Spinal cord (tissue), 10 donors: ENCODE results near the gene CLEC4D. TPM values are rescaled to one million over a fixed set of nuclear protein-coding genes. Genes with fewer than 3 reads are reported as not detected.
"Not testable (repeated sequence)": the region's sequence is repeated elsewhere in the genome, so short reads cannot be mapped to it uniquely, and the experiment has no call there.

Source experiments
- DNase-seq, 6 donors: peaks; one replicate each; pipeline versions ENCODE4 v3.0.0 to v3.0.0-alpha.2; 2013 to 2015; ENCODE audit warnings: low spot score in 6 of 6, low read depth in 4 of 6
- H3K27ac ChIP-seq: one replicate; pipeline ENCODE4 v1.5.1; 2013; ENCODE audit warnings: low read depth, low read length, control low read depth
- H3K27me3 ChIP-seq: one replicate; pipeline ENCODE4 v1.6.1; 2013; ENCODE audit warnings: low read length; ENCODE audit not compliant: control insufficient read depth, insufficient read depth
- H3K36me3 ChIP-seq: one replicate; pipeline ENCODE4 v1.6.1; 2013; ENCODE audit warnings: low read length; ENCODE audit not compliant: control insufficient read depth, insufficient read depth
- H3K4me1 ChIP-seq: one replicate; pipeline ENCODE4 v1.6.1; 2013; ENCODE audit warnings: low read length; ENCODE audit not compliant: control insufficient read depth, insufficient read depth
- H3K4me3 ChIP-seq: one replicate; pipeline ENCODE4 v1.5.1; 2013; ENCODE audit warnings: low read depth, low read length, control low read depth
- H3K9me3 ChIP-seq: one replicate; pipeline ENCODE4 v1.6.1; 2013; ENCODE audit warnings: low read length; ENCODE audit not compliant: control insufficient read depth, insufficient read depth
- WGBS: methylation state at CpG from one replicate; pipeline ENCODE4 v1.1.5; 2013; ENCODE audit warnings: missing lambda C conversion rate; ENCODE audit not compliant: insufficient coverage; 5-methylcytosine and 5-hydroxymethylcytosine counted together
- polyA plus RNA-seq, 2 donors: library from polyadenylated mRNA; unstranded; fragments of 120-200 nt; gene quantifications; one replicate each; pipeline ENCODE4 v1.2.1, GENCODE V29; 2013; ENCODE audit not compliant: insufficient read length in 2 of 2
- total RNA-seq, 2 donors: library from RNA; depleted of rRNA in 1 of 2; stranded (reverse); fragments of 120-200 nt in 1 of 2; fragments of >200 nt in 1 of 2; gene quantifications; one replicate each; pipeline versions ENCODE4 v1.2.3 to v1.2.4, GENCODE V29; 2013 to 2014
- donor health status: healthy.

Gene CLEC4D
- total and polyA plus RNA-seq, 4 donors = 0.06 to 2.6 TPM; not detected in 2

DNA sequence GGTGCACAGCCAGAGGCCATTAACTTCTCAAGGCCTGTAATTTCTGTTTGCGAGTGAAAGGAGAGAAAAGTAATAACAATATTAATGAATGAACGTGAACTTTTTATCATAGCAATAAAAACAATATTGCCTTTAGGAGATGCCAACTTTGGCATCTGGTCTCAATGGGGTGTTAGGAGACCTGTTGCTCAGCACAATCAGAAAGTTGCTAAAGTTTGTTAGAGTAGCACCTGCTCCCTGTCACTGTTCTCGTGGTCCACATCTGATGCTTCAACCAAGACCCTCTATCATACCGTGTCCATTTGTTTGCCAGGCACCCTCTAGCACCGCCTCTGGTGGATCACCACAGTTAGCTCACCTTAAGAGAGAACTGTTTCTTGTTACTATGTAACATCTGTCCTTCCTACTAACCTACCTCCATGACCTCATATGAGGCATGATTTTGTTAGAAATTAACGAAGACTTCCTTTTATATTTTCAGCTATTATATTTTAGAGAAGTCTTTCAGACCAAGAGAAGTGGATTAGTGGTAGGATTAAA, 39.9 kb downstream of the CLEC4D start:
- Histone ChIP-seq H3K4me1 (no peaks in the 10 kb centered on the region), H3K4me3 (no peak overlapping the region), H3K9me3 (no peaks in the 10 kb centered on the region), H3K27me3 (no peaks in the 10 kb centered on the region), H3K36me3 (no peaks in the 10 kb centered on the region), H3K27ac (no peak overlapping the region)
- no peak for DNase-seq
- WGBS = 60% methylated on average over 1 of the region's 6 CpGs

DNA sequence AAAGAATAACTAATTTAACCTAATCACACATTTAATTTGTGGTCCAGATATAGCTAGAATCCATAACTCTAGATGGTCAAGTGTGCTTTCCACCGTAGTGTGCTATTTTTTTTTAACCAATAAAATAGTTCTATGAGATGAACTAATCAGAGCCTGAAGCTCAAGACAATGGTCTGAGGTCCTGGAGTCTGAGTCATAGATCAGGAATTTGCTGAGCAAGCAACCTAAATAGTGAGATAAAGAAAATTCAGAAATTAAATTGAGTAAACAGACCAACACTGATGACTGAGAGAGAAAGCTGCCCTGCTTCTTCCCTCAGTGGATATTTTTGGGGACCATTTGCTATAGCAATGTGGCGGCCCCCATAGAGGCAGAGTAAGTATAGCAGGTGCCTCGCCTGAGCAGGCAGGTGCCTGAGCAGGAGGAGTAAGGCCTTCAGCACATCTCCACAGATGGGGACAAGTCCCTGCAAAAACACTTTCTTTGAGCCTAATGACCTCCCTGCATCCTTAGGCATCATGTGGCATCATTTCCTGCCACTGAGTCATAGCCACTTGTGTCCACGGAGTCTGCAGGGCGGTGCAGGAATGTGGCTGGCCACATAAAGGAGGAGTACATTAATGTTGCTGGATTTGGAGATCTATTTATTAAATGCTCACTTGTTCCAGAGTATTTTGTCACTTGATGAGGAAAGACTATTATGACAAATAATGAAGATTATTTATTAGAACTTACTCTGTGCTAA, 41.3 kb downstream of the CLEC4D start:
- H3K36me3 ChIP-seq = no peaks in the 10 kb centered on the region
- no peaks in the 10 kb centered on the region for H3K4me1 ChIP-seq

DNA sequence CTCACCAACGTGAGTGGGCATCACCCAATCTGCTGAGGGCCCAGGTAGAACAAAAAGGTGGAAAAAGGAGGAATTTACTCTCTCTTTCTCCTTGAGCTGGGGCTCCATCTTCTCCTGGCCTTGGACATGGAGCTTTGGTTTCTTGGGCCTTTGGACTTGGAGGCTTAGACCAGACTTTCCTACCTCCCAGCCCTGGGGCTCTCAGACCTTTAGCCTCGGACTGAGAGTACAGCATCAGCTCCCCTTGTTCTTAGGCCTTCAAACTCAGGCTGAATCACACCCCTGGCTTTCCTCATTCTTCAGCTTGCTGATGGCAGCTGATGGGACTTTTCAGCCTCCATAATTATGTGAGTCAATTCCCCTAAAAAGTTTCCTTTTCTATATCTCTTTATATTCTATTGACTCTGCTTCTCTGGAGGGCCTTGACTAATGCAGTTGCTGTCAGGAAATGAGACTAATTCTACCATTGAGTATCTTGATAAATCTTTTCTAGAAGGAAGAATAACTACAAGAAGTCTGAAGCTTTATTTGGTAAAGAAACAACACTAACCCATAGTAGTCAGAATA, 43.3 kb downstream of the CLEC4D start:
- H3K9me3 ChIP-seq = no peaks in the 10 kb centered on the region
- no peaks in the 10 kb centered on the region for H3K4me1 ChIP-seq
- no peak overlapping the region for H3K27ac ChIP-seq
- no peaks in the 10 kb centered on the region for H3K27me3 ChIP-seq
- WGBS = 100% methylated on average over 1 of the region's 2 CpGs
- no peak overlapping the region for H3K4me3 ChIP-seq
- no peak for DNase-seq
- no peaks in the 10 kb centered on the region for H3K36me3 ChIP-seq

More for the DNA sequence above, 41.3 kb downstream of the CLEC4D start:
- H3K27me3 ChIP-seq = no peaks in the 10 kb centered on the region
- H3K4me3 ChIP-seq = no peak overlapping the region
- 94% methylated on average over 2 of the region's 5 CpGs for WGBS
- DNase-seq = no peak
- H3K27ac ChIP-seq = no peak overlapping the region
- no peaks in the 10 kb centered on the region for H3K9me3 ChIP-seq

DNA sequence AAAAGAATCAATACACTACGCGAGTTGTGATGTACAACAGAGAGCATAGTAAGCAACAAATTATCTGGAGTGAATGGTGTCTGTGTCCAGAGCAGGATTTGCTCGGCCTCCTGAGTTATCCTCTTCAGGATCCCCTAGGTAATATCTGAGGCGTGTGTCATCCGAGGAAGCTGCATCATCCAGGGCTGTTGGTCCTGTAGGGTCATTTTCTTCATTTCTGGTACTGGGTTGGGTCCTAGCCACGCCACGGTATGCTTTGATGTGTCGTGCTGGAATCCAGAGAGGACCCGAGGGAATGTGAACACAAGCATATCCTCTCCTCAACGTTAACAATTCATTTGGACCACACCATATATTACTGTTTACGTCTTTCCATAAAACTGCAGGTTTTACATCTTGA, 46.4 kb downstream of the CLEC4D start:
- H3K27me3 ChIP-seq = no peaks in the 10 kb centered on the region
- 84% methylated on average over 6 of the region's 11 CpGs for WGBS
- no peaks in the 10 kb centered on the region for H3K4me1 ChIP-seq

DNA sequence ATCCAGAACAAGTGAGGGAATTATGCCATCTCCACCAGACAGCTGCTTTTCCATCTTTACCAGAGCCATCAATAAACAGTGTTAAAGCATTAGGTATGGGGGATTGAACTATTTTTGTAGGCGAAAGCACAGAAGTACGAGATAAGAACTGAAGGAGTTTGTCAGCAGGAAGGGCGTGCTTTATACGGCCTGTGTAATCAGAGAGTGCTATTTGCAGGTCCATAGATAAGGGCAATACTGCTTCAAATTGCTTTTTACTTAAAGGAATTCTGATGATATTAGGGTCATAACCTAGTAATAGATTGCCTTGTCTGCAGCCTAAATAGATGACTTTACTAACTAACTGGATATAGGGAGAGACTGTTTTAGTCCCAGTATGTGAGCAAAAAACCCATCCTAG, 47.7 kb downstream of the CLEC4D start:
- Histone ChIP-seq H3K9me3 (no peaks in the 10 kb centered on the region), H3K27ac (no peak overlapping the region), H3K4me1 (no peaks in the 10 kb centered on the region), H3K36me3 (no peaks in the 10 kb centered on the region), H3K4me3 (no peak overlapping the region), H3K27me3 (no peaks in the 10 kb centered on the region)
- 86% methylated on average over 2 of the region's 4 CpGs for WGBS
- no peak for DNase-seq

More for the DNA sequence above, 46.4 kb downstream of the CLEC4D start:
- Histone ChIP-seq H3K4me3 (no peak overlapping the region), H3K9me3 (no peaks in the 10 kb centered on the region), H3K36me3 (no peaks in the 10 kb centered on the region), H3K27ac (no peak overlapping the region)
- no peak for DNase-seq

DNA sequence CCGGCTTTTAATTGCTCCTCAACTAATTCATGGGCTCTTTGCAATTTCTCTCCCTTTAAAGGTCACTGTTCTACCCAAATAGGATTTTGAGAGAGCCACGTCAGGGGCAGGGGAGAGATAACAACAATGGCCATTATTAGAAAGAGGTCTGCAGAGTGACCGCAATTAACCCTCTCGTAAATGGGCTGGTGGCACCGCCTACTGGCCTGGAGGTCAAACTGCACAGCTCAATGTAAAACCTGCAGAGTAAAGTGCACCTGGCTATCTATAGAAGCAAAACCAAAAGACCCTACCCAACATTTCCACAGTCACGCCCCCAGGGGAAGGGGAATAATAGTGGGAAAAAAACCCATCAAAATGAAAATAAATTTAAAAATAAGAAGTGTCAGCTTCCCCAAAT, 49.0 kb downstream of the CLEC4D start:
- no peaks in the 10 kb centered on the region for H3K27me3 ChIP-seq
- WGBS = 88% methylated on average over 4 of the region's 6 CpGs

DNA sequence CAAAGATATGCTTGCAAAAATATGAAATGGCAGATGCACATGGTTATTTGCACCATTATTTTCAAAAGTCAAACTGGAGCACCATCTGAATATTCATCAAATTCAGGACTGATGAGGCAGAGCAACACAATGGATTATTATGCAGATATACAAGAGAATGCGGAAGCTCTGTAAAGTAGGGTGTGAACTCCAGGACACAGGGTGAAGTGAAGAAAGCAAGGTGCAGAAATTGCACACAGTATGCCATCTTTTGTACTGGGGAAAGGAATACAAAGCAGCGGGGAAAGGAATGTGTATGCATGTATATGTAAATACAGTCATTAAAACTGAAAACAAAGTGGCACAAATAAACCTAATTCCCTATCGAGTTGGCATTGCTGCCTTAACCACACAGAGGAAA, 50.1 kb downstream of the CLEC4D start:
- H3K36me3 ChIP-seq = no peaks in the 10 kb centered on the region
- no peak for DNase-seq
- H3K27me3 ChIP-seq = no peaks in the 10 kb centered on the region
- H3K4me3 ChIP-seq = no peak overlapping the region
- H3K9me3 ChIP-seq = no peaks in the 10 kb centered on the region
- no peak overlapping the region for H3K27ac ChIP-seq
- no peaks in the 10 kb centered on the region for H3K4me1 ChIP-seq
- WGBS = 100% methylated on average over 1 of the region's 3 CpGs

More for the DNA sequence above, 49.0 kb downstream of the CLEC4D start:
- no peak overlapping the region for H3K27ac ChIP-seq
- no peaks in the 10 kb centered on the region for H3K9me3 ChIP-seq
- no peak overlapping the region for H3K4me3 ChIP-seq
- H3K4me1 ChIP-seq = no peaks in the 10 kb centered on the region
- no peaks in the 10 kb centered on the region for H3K36me3 ChIP-seq
- no peak for DNase-seq

DNA sequence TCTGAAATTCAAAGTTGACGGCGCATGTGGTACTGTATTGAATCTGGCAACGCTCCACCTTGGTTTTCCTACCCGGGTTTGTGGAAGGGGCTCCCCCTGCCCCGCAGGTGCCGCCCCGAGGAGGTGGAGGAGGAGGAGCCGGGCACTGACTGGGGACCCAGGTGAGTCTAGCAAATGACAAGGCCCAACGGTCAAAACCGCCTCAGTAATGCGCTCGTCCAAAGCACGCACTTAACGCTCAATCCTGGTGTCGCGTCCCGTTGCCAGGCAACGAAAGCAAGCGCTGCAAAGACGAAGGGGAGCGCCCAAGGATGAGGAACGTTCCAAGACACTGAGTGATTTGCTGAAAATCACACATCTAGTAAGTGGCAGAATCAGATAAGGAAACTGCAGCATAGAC, 51.4 kb downstream of the CLEC4D start:
- DNase-seq = peak in 2 of 6 donors; percentile 34 to 42
- H3K9me3 ChIP-seq = no peaks in the 10 kb centered on the region
- 62% methylated on average over 22 of the region's 22 CpGs for WGBS
- no peaks in the 10 kb centered on the region for H3K4me1 ChIP-seq
- no peaks in the 10 kb centered on the region for H3K27me3 ChIP-seq
- H3K27ac ChIP-seq = no peak overlapping the region
- H3K36me3 ChIP-seq = no peaks in the 10 kb centered on the region
- H3K4me3 ChIP-seq = no peak overlapping the region

DNA sequence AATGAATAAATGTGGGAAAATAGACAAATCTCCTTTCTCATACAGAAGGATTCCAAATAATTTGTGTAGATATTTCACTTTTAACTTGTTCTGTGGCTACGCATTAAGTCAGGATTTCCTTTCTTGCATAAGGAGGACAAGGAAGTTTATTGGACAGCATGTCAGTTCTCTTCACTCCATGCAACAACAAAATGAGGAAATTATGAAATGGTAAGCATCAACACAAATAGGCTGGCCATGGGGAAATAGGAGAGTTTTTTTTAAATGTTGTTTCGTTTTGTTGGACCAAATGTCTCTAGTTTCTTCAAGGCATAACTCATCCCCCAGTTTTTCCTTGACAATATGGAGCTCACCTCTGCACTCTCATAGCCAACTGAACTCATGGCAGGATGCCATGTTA, 52.7 kb downstream of the CLEC4D start:
- not testable (repeated sequence) for H3K4me1 ChIP-seq, H3K4me3 ChIP-seq, H3K27me3 ChIP-seq, DNase-seq, H3K9me3 ChIP-seq, H3K36me3 ChIP-seq, H3K27ac ChIP-seq
- no CpG with 5 or more reads among the region's 2 CpGs for WGBS

DNA sequence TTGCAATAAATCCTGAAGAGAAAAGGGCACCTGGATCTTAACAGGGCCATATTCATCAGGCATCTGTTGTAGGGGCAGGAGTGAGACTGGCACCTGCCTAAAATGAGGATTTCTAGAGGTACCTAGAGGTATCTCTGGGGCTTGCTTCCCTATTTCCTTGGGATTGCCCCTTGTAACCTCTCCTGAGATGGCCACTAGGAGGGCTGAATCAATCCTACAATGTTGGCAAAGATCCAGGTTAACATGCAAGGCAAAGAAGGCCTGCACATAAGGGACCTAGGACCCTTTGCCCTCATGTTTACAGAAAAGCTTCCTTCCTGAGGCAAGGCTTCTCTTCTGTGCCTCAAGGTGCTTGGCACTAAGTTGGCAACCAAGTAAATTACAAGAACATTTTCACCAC, 53.2 kb downstream of the CLEC4D start:
- Histone ChIP-seq H3K27me3 (no peaks in the 10 kb centered on the region), H3K9me3 (no peaks in the 10 kb centered on the region), H3K36me3 (no peaks in the 10 kb centered on the region), H3K4me3 (no peak overlapping the region), H3K27ac (no peak overlapping the region), H3K4me1 (no peaks in the 10 kb centered on the region)
- DNase-seq = no peak
